Measurements from ENCODE around the gene CRLF1. TPM values are rescaled to one million over a fixed set of nuclear protein-coding genes. Genes with fewer than 3 reads are reported as not detected.
A peak's percentile ranks its signal among the peaks of the same experiment; 100 is the strongest.
"Not testable (repeated sequence)": the region's sequence is repeated elsewhere in the genome, so short reads cannot be mapped to it uniquely, and the experiment has no call there.

CRLF1 gene
- polyA plus RNA-seq, 3 donors = 2.6 to 5.8 (median 4.7) TPM

DNA sequence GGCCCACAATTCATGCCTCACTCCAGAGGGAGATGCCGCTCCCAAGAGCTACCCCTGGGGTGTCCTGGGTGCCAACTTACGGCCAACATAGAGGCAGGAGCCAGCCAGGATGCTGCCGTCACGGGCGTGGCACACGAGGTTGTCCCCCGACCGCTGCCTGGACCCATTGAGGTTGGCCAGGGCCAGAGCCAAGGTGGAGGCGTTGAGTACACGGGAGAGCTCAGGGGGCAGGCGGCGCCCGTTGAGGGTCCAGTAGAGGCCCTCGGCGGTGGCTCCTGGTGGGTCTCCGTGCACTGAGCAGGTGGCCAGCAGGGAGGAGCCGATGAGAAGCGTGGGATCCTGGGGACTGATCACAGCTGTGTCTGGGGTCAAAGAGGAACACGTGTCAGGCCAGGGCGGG lies 7.1 kb downstream of the CRLF1 start:
- DNase-seq (ENCODE audit: extremely low read depth in 1 of 11, low read depth in 9 of 11, low spot score in 4 of 11) = no peak

DNA sequence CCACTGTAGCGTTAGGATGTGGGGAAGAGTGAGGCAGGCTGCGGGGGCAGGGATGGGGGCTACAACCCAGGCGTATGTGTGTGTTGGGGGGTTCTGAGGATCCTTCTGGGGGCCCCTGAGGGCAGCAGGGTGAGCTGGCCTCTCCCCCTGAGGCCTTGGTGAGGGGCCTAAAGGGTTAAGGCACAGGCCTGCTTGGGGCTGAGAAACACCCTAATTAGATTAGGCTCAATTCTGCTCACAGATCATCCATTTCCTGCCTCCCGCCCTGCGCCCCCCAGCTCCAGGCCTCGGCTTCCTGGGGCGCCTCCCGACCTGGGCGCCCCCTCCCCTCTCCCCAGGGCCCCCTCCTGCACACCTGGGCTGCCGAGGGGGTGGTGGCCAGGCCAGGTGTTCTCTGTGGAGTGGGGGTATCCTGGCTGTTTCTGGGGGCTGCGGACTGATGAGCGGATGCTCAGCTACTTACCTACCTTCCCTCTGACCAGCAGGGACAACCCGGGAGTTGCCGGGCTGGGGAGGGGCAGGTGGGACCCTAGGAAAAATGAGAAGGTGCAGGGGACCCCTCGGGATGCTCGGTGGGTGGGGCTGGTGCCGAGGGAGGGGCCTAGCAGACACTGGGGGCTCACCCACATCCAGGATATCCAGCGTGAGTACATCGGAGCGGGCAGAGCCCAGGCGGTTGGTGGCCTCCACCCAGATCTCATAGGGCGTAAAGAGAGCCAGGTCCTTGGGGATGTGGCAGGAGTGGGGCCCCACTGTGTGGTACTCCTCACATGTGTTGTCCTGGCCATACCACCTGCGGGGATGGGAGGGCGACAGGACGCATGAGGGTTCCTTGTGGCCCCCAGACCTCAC lies 8.6 kb downstream of the CRLF1 start:
- no peak for DNase-seq (ENCODE audit: extremely low read depth in 1 of 11, low read depth in 9 of 11, low spot score in 4 of 11)

DNA sequence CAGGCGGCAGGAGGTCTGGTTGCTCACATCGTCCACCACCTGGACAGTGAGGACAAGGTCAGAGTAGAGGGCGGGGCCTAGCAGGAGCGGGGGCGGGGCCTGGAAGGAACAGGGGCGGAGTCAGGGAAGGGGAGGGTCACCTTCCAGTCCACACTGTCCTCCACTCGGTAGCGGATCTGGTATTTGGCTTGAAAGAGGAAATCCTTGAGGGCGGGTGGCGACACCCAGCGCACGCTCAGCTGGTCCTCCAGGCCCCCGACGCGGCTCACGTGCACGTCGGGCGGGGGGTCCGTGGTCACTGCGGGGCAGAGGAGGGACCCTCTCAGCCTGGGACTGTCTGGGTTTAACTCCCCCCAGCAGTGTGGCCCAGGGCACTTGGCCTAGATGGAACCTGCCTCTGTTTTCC lies 9.8 kb downstream of the CRLF1 start:
- no peak for DNase-seq (ENCODE audit: extremely low read depth in 1 of 11, low read depth in 9 of 11, low spot score in 4 of 11)

DNA sequence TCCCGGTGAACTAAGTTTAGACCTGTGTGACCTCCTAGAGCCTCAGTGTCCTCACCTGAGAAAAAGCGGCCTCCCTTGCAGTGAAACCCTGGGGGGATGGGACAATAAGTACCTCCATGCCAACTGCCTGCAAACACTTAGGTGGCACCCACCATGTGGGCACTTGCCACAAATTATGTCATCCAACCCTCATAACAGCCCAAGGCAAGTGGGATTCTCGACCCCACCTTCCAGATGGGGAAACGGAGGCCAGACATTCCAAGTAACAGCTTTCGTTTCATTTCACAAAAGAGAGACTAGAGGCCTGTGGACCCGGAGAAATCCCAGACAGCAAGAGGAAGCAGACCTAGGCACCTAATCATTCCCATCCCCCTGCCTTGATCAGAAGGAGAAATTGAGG lies 11.1 kb downstream of the CRLF1 start:
- DNase-seq (ENCODE audit: extremely low read depth in 1 of 11, low read depth in 9 of 11, low spot score in 4 of 11) = no peak

DNA sequence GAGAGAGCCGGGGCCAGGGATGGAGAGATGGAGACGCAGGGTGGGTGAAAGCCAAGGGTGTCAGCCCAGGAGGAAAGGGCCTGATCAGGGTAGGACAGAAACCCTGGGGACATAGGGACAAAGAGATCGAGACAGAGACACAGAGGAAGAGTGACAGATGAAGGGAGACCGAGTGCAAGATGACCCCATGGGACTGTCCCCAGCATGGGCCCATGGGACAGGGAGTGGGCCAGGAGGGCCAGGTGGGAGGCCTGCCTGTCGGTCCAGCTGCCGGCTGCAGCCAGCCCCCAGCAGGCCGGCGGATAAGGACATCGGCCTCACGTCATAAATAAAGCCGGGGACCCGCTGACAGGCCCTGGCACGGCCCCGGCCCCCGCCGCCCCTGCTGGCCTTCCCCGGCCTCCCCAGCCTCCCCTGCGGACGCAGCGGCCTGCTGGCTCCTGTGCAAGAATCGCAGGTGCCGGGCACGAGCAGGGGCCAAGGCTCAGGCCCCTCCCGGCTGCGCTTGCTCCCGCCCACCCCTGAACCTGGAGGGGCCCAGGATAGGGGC lies 11.7 kb downstream of the CRLF1 start:
- no peak for DNase-seq (ENCODE audit: extremely low read depth in 1 of 11, low read depth in 9 of 11, low spot score in 4 of 11)

DNA sequence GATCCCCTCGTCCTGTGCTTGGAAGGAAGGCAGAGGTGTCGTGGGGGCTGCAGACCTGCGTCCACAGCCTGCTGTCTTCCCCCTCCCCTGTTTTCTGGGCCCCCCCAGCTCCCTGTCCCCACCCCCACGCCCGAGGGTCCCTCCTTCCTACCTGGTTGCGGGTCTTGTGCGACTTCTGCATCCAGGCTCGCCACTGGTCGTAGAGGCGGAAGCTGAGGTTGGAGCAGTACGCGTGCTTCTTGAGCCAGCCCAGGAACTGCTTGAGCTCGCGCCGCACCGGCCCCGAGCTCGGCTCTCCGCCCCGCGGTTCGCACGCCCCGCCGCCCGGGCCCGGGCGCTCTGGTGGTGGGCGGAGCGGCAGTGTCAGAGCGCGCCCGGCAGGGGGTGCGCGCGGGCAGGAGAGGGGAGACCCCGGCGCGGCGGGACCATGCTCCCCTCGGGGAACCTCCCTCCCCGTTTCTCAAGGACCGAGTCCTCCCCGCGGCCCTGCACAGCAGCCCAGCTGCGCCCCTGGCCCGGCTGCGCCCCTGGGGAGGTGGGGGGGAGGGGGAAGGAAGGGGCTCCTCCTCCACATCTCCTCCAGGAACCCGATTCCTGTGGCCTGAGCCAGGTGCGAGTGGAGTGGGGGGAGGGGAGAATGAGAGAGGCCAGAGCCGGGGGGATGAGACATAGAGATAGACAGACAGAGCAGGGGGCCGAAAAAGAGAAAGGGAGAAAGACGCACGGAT lies 12.3 kb downstream of the CRLF1 start:
- peak in 7 of 11 donors; percentile 70 to 85 (median 81) for DNase-seq (ENCODE audit: extremely low read depth in 1 of 11, low read depth in 9 of 11, low spot score in 4 of 11)

DNA sequence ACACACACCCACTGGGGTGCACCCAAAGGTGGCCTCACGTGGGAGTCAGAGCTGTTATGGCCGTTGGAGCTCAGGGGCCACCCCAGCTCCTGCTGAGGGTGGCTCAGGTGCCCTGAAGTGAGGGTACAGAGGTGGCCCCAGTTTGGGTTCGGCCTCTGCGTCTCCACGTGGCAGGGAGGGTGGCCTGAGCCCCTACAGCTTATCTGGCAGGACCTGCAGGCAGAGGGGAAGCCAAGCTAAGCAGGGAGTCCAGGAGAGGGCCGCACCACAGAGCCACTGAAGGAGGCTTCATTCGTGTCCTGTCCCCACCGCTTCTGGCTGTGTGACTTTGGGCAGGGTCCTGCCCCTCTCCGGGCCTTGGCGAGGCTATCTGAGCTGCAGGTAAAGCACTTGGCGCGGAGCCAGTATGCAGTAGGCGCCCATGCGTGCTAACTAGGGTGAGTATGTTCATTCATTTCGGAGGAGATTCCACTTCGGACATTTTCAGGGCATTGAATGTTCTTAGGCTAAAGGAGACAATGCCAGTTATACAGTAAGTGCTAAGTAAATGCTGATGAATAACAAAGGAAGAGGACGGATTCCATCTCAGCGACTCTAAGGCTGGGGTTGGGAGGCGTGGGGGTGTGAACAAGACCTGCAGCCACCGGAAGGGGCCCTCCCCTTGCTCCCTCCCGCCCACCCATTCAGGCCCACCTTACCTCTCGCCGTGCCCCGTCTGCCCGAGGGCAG lies 13.1 kb downstream of the CRLF1 start:
- DNase-seq (ENCODE audit: extremely low read depth in 1 of 11, low read depth in 9 of 11, low spot score in 4 of 11) = no peak

DNA sequence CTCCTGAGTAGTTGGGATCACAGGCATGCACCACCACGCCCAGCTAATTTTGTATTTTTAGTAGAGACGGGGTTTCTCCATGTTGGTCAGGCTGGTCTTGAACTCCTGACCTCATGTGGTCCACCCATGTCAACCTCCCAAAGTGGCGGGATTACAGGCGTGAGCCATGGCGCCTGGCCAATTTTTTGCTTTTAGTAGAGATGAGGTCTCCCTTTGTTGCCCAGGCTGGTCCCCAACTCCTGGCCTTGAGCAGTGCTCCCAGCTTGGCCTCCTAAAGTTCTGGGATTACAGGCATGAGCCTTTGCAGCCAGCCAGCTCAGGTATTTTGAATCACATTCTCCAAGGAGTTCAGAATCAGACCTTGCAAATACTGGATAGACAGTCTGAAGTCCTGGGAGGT lies 13.9 kb downstream of the CRLF1 start:
- not testable (repeated sequence) for DNase-seq (ENCODE audit: extremely low read depth in 1 of 11, low read depth in 9 of 11, low spot score in 4 of 11)

DNA sequence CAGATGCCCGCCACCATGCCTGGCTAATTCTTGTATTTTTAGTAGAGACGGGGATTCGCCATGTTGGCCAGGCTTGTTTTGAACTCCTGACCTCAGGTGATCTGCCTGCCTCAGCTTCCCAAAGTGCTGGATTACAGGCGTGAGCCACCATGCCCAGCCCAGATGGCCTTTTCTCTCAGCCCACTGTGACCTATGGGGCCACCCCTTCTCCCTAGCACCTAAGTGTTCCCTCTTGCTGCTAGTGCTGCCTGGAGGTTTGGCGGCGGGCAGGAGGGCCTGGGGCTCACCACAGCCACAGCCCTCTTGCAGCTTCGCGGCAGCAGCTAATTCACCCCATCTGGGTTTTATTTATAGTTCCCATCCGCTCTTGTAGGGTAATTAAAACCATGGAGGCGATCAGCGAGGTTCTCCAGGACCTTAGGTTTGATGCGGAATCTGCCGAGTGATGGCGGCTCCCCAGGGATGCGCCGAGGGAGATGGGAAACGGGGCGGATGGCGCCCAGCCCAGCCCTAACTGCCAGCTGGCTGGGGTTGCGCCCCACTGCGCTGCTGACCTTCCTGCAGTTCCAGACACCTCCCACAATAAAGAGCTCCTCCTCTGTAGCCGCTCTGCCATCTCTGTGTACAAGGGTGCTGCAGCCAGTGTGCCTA lies 14.7 kb downstream of the CRLF1 start:
- no peak for DNase-seq (ENCODE audit: extremely low read depth in 1 of 11, low read depth in 9 of 11, low spot score in 4 of 11)

DNA sequence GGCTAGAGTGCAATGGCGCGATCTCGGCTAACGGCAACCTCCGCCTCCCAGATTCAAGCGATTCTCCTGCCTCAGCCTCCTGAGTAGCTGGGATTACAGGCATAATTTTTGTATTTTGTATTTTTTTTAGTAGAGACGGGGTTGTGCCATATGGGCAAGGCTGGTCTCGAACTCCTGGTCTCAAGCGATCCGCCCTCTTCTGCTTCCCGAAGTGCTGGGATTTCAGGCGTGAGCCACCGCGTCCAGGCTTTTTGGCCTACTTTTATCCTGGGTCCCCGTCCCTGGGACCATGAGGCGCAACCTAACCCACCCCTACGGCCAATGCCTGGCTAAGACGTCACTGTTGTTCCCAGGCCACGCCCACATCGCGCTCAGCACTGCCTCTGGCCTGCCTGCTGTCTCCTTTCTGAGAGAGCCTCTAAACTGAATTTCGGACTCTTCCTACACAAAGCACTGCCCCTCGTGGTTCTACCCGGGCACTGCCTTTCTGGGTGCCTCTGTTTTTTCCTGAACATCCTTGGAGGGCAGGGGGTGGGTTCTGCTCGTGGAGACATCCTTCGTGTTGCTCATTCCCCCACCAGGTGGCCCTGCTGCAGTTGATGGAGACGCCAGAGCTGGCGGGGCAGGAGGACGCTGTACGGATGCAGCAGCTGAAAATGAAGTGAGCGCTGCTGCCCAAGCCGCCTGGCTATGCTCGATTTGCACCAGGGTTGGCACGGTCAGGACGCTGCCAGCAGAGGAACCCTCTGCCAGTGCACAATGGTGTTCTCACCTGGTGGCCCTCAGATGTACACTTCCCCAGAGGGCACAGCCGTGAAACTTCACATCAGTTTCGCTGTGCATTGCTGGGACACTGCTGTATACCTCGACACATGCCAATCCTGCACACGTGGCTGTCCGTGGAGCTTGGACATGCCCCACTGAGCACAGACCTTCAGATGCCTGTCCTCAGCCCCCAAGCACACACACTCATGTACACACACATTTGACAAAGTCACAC lies 16.0 kb downstream of the CRLF1 start:
- peak in 7 of 11 donors; percentile 76 to 87 (median 80) for DNase-seq (ENCODE audit: extremely low read depth in 1 of 11, low read depth in 9 of 11, low spot score in 4 of 11)

DNA sequence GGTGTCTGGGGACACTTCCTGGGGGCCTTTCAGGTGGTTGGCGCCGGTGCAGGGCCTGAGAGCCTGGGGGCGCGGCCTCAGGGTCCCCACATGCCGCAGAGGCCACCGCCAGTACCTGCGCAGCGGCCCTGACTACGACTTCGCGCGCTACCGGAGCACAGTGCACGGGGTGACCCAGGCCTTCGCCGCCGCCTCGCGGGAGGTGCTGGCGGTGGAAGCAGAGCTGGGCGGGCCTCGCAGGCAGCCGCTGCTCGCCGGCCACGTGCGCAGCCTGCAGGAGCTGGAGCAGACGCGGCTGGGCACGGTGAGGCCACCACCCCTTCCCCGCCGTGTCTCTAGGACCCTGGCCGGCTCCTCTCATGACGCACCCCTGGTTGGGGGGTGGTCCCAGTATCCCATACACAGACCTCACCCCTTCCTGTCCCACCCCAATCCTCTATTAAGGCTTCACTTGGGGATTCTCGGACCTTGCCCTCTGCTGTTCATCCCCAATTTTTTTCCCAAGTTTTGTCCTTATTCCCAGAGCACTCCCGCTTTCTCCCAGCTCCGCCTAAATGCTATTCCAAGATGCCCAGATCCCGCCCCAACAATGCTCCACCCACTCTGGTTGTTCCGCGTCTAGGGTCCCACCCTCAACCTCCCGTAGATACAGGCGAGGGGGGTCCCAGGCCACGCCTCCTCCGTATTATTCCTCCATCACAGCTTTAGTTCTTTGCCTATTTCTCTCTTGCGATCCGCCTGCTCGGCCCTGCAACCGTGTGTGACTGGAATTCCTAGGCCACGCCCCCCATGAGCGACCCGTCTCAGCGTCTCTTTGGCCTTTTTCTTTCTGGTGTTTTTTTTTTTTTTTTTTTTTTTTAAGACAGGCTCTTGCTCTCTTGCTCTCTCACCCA lies 17.0 kb downstream of the CRLF1 start:
- peak in 1 of 11 donors; percentile 73 for DNase-seq (ENCODE audit: extremely low read depth in 1 of 11, low read depth in 9 of 11, low spot score in 4 of 11)

DNA sequence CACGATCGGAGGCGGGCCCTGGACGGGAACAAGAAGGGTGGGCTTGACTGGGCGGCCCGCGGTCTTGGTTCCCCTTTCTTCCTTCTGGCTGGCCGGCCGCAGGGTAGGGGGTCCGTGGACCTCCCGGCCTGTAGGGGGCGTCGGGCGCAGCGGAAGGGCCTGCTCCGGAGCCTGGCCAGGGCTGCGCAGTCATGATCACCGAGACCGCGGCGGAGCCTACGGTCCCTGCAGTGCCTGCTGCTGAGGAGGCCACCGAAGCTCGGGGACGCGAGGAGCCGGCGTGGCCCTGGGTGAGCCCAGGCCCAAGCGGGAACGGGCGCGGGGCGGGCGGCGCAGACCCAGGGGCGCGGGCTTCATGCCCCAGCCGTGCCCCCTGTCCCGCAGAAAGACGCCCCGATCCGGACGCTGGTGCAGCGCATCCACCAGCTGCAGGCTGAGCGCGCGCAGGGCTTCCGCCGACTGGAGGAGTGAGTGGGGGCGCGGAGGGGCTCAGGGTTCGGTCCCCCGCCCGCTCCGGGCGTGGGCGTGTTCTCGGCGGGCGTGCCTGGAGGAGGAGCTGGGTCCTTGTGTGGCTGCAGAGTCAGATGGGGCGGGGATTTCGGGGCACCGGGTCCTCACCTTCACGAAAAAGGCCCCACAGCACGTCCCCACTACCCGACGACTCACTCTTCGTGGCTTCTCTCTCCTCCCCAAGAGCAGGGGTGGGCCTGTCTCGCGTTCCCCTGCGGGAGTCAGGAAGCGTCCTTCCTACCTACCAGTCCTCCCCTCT lies 17.8 kb downstream of the CRLF1 start, which contains the start of gene REX1BD:
REX1BD (plus strand) TSS at position 188 of the 769 bp plus-strand sequence; CDS start at position 192, 4 bp downstream.
- peak in 9 of 11 donors; percentile 77 to 84 (median 80) for DNase-seq (ENCODE audit: extremely low read depth in 1 of 11, low read depth in 9 of 11, low spot score in 4 of 11)

DNA sequence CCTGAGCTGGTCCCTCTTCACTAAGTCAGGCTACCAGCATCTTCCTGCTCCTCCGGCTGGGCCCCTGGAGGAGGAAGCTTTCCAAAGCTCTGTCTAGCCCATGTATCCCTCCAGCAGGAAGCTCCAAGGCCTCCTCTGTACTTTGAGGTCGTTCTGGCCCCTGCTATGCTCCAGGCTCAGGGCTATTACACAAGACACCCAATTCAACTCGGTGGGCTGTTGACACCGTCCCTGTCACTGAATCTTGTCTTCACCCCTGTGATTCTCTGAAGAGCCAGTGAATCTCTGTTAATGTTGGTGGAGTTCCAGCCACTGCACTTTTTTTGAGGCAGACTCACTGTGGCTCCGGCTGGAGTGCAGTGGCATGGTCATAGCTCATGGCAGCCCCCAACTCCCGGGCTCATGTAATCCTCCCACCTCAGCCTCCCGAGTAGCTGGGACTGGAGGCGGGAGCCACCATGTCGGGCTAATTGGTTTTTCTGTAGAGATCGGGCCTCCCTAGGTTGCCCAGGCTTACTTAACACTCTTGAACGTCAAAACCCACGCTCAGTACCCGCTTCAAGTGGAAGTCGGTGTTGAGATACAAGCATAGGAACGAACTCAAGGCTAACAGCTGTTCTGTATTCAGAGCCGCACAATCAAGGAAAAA lies 18.5 kb downstream of the CRLF1 start:
- no peak for DNase-seq (ENCODE audit: extremely low read depth in 1 of 11, low read depth in 9 of 11, low spot score in 4 of 11)

DNA sequence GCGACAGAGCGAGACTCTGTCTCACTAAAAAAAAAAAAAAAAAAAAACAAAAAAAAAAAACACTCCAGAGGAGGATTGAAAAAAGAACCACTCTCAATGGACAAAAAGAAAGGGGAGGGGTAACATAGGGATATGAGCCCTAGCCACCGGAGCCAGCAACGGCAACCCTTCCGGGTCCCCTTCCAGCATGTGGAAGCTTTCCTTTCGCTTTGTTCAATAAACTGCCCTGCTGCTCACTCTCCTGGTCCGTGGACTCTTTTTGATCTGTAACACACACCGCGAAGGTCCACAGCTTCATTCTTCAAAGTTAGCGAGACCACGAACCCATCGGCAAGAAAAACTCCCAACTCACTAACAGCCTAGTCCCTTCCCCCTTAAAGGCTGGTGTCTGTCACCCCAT lies 19.0 kb downstream of the CRLF1 start:
- no peak for DNase-seq (ENCODE audit: extremely low read depth in 1 of 11, low read depth in 9 of 11, low spot score in 4 of 11)

DNA sequence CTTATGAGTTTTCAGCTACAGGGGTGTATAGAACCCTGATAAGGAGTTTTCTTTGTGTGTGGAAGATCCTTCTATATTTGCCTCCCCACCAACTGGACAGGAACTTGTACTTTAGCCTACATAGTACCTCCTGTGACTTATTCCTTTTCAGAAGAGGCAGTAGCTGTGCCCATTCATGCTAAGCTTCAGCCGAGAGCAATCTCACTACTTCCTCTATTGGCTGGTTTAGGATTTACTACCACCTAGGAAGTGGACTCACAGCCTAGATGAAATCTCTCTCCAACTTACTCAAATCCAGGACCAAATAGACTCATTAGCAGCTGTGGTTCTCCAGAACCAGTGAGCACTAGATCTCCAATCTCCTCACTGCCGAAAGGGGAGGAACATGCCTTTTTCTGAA lies 20.3 kb downstream of the CRLF1 start:
- no peak for DNase-seq (ENCODE audit: extremely low read depth in 1 of 11, low read depth in 9 of 11, low spot score in 4 of 11)

DNA sequence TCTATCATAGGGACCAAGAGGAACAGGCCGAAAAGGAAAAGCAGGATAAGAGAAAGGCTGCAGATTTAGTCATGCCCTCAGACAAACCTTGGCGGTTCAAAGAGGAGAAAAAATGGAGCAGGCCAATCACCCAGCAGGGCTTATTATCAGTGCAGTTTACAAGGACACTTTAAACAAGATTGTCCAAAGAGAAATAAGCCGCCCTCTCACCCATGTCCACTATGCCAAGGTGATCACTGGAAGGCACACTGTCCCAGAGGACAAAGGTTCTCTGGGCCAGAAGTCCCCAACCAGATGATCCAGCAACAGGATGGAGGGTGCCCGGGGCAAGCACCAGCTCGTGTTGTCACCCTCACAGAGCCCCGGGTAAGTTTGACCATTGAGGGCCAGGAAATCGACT lies 26.3 kb downstream of the CRLF1 start:
- DNase-seq (ENCODE audit: extremely low read depth in 1 of 11, low read depth in 9 of 11, low spot score in 4 of 11) = no peak

Data from renal cortex interstitium (tissue), 11 donors.